ENCODE data around the gene SPNS2.

DNA sequence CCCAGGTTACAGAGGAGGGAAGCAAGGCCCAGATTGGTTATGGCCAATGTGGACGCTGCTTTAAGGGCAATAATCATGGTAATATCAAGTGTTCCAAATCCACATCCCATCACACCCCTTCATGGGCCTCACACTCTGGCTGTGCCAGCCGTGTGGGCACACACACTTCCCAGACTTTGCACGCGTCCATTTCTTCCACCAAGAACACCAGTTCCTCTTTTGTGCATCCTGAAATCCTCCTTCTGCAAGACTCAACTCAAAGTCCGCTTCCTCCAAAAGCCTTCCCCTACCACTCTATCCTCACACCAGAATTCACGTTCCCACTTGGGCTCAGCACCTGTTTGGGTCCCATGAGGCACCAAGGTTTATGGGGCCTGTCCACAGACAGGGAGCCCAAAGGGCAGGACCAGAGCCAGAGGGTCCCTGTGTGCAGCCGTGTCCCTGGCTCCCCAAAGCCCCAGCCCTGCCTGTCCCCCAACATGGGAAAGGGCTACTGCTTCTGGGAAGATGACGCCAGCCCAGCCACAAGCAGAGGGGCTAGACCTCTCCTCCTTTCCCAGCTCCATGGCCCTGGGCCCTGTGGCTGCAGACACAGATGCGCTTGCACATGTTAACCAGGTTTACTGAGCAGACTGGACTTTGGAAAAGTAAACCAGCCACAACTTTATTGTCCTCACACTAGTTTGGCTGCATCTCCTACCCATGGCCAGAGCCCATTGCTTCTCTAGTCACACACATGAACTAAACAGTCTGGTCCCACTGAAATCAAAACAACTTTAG, 44.7 kb upstream of the SPNS2 start:
- TF ChIP-seq CTCF (IDR thresholded peaks at IDR 0.05) (no peak), POLR2A (IDR thresholded peaks at IDR 0.05) (no peak), EP300 (IDR thresholded peaks at IDR 0.05) (no peak)

Data from tibial nerve (tissue), 4 donors.